Measurements from ENCODE around the gene CNOT1.

DNA sequence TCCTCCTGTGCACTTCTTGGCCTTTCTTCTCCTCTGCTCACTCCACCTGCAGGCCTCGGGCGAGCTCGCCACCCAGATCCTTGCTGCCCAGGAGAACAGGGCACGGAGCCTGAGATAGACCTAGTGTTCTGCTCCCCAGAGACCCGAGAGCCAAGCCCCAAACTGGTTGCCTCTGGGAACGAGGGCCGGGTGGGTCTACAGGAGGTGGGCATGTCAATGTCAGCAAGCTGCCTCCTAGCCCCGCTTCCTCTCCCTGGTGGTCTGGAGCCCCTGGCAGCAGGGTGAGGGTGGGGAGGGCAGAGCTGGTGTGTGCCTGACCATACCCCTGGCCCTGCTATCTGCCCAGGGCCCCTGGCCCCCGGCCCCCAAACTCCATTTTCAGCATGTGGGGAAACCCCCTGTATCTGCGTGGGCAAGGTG is 130.5 kb downstream of the CNOT1 start:
- TF ChIP-seq, protein P1, sequence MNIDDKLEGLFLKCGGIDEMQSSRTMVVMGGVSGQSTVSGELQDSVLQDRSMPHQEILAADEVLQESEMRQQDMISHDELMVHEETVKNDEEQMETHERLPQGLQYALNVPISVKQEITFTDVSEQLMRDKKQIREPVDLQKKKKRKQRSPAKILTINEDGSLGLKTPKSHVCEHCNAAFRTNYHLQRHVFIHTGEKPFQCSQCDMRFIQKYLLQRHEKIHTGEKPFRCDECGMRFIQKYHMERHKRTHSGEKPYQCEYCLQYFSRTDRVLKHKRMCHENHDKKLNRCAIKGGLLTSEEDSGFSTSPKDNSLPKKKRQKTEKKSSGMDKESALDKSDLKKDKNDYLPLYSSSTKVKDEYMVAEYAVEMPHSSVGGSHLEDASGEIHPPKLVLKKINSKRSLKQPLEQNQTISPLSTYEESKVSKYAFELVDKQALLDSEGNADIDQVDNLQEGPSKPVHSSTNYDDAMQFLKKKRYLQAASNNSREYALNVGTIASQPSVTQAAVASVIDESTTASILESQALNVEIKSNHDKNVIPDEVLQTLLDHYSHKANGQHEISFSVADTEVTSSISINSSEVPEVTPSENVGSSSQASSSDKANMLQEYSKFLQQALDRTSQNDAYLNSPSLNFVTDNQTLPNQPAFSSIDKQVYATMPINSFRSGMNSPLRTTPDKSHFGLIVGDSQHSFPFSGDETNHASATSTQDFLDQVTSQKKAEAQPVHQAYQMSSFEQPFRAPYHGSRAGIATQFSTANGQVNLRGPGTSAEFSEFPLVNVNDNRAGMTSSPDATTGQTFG (tag by site-specific recombination; IDR thresholded peaks at IDR 0.05; ENCODE audit: borderline replicate concordance): no peak
- no peak for TF ChIP-seq ZNF341 (tag by site-specific recombination; IDR thresholded peaks at IDR 0.05; ENCODE audit: low read depth)
- TF ChIP-seq, protein P2, sequence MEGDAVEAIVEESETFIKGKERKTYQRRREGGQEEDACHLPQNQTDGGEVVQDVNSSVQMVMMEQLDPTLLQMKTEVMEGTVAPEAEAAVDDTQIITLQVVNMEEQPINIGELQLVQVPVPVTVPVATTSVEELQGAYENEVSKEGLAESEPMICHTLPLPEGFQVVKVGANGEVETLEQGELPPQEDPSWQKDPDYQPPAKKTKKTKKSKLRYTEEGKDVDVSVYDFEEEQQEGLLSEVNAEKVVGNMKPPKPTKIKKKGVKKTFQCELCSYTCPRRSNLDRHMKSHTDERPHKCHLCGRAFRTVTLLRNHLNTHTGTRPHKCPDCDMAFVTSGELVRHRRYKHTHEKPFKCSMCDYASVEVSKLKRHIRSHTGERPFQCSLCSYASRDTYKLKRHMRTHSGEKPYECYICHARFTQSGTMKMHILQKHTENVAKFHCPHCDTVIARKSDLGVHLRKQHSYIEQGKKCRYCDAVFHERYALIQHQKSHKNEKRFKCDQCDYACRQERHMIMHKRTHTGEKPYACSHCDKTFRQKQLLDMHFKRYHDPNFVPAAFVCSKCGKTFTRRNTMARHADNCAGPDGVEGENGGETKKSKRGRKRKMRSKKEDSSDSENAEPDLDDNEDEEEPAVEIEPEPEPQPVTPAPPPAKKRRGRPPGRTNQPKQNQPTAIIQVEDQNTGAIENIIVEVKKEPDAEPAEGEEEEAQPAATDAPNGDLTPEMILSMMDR (tag by site-specific recombination; IDR thresholded peaks at IDR 0.05): no peak
- no peak for TF ChIP-seq ZNF423 (tag by site-specific recombination; IDR thresholded peaks at IDR 0.05)
- TF ChIP-seq GLI2 (tag by site-specific recombination; IDR thresholded peaks at IDR 0.05; ENCODE audit: borderline replicate concordance, low read depth): no peak
- TF ChIP-seq ZNF791 (tag by site-specific recombination; IDR thresholded peaks at IDR 0.05): no peak
